SHP77 treated with DMSO at 0.1 percent for 48 hours (cell line): ENCODE measurements around the gene LRRC23.
"Not testable (repeated sequence)": the region's sequence is repeated elsewhere in the genome, so short reads cannot be mapped to it uniquely, and the experiment has no call there.

Experiments used
- DNase-seq: peaks from one replicate; lab custom pipeline; 2025; lab: John Stamatoyannopoulos, UW

LRRC23 gene

DNA sequence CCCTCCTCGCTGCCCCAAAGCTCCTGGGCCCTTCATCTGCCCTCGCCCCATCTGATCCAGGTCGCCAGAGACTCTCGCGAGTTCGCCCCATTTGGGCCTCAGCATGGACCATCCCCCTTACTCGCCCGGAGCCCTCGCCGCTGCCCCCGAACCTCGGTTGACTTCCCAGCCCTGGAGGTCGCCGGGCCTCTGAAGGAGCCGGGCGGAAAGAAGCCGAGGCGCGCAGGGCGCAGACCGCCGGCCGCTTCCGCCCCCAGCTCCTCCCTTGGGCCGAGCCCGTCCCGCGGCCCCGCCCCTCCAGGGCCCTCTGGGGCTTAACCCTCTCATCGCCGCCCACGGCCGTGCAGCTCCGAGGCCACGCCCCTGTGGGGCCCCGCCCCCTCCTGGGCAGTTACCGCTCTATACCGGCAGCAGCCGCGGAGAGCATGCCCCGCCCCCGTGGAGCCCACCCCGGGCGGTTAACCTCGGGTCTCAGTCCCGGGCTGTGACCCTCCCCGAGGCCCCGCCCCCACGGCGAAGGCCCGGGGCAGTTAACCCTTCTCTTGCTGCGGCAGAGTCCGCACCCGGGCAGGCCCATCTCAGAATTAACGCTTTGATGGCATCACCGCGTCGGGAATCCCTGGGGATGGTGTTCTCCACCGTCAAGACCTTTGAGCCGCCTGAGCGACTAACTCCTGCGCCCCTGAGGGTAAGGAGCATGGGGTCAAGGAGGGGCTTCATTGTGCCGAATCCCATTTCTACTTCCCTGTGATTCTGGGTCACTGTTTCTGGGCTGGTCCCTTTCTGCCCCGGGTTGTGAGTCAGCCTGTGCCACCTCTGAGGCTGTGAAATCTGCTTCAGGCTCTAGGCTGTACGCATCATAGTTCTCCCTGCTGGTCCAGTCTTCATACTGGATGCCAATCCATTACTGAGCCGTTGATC lies 31.3 kb upstream of the LRRC23 start, which contains the start of gene SPSB2:
TSS of gene SPSB2 (minus strand) at position 210 of the 921 bp plus-strand sequence. CDS start 402 bp downstream, outside the sequence.
- DNase-seq = peak; percentile 55

DNA sequence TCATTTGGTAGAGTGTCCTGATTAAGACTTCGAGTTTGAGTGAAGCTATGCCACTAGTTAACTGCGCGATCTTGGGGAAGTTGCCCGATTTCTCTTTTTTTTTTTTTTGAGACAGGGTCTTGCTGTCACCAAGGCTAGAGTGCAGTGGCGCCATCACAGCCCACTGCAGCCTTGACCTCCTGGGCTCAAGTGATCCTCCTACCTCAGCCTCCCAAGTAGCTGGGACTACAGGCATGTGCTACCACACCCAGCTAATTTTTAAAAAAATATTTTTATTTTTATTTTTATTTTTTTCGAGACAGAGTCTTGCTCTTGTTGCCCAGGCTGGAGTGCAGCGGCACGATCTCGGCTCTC lies 30.6 kb upstream of the LRRC23 start:
- not testable (repeated sequence) for DNase-seq

DNA sequence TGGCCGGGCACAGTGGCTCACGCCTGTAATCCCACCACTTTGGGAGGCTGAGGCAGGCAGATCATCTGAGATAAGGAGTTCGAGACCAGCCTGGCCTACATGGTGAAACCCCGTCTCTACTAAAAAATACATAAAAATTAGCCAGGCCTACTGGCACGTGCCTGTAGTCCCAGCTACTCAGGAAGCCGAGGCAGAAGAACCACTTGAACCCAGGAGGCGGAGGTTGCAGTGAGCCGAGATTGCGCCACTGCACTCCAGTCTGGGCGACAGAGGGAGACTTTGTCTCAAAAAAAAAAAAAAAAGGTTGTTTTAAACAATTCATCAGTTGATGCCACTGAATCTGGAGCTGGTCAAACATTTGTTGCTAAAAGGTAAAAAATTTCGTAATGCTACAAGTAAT lies 24.8 kb upstream of the LRRC23 start:
- DNase-seq = not testable (repeated sequence)

DNA sequence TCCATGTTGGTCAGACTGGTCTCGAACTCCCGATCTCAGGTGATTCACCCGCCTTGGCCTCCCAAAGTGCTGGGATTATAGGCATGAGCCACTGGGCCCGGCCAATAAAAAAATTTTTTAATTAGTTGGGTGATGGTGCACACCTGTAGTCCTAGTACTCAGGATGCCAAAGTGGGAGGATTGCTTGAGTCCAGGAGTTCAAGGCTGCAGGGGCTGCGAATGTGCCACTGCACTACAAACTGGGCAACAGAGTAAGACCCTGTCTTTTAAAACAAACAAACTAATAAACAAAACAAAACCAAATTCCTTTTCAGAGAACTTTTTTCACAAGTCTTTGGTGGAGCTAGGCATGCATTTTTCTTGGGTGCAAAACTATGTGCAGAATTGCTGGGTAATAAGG lies 21.4 kb upstream of the LRRC23 start:
- no peak for DNase-seq

DNA sequence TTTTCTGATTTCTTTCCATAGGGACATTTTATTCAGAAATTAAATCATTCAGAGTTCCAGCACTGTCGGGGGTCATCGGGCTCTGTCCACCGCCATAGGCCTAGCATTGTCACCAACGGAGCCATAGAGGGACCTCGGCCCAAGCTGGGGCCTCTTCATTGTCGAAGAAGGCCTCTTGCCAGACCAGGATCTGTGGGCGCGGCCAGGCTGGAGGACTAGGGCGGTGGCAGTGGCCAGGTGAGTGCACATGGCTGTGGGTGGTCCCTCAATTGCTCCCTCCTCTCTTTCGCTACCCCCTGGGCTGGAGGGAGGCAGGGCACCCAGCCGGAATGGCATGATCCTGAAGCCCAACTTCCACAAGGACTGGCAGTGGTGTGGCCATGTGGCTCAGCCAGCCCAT lies 20.9 kb upstream of the LRRC23 start:
- DNase-seq = no peak

DNA sequence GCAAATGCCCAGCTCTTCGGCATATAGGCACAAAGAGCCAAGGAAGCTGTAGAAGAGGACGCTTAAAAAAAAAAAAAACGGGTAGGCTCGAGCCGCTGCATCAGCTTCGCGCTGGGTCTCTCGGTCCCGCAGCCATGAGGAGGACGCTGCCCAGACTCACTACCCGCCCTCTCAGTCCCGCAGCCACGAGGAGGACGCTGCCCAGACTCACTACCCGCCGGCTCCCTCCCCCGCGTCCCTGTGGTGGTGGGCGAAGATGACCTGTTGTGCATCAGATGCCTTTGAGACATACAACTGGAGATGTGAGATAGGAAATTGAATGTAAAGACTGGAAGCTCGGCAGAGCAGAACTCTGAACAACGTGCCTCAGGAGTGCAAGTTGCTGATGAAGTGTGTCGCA lies 20.1 kb upstream of the LRRC23 start:
- no peak for DNase-seq

DNA sequence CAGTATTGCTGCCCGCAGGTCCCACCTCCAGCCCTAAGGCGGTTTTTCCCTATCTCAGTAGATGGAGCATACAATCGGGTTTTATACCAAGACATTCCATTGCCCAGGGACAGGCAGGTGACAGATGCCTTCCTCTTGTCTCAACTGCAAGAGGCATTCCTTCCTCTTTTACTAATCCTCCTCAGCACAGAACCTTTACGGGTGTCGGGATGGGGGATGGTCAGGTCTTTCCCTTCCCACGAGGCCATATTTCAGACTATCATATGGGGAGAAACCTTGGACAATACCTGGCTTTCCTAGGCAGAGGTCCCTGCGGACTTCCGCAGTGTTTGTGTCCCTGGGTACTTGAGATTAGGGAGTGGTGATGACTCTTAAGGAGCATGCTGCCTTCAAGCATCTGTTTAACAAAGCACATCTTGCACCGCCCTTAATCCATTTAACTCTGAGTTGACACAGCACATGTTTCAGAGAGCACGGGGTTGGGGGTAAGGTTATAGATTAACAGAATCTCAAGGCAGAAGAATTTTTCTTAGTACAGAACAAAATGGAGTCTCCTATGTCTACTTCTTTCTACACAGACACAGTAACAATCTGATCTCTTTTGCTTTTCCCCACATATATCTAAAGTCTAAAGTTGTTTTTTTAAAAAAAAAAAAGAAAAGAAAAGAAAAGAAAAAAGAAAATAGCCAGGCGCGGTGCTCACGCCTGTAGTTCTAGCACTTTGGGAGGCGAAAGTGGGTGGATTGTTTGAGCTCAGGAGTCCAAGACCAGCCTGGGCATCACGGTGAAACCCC lies 18.2 kb upstream of the LRRC23 start:
- DNase-seq = not testable (repeated sequence)

DNA sequence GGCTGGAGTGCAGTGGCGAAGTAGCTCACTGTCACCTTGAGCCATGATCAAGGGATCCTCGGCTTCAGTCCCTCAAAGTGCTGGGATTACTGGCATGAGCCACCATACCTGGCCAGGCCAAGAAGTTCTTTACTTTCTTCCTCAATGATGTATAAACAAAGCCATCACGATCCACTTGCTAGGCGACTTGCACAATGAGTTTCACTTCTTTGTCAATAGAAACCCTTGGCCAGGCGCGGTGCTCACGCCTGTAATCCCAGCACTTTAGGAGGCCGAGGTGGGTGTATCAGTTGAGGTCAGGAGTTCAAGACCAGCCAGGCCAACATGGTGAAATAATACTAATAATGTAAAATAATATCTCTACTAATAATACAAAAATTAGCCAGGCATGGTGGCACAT lies 17.2 kb upstream of the LRRC23 start:
- DNase-seq = no peak

DNA sequence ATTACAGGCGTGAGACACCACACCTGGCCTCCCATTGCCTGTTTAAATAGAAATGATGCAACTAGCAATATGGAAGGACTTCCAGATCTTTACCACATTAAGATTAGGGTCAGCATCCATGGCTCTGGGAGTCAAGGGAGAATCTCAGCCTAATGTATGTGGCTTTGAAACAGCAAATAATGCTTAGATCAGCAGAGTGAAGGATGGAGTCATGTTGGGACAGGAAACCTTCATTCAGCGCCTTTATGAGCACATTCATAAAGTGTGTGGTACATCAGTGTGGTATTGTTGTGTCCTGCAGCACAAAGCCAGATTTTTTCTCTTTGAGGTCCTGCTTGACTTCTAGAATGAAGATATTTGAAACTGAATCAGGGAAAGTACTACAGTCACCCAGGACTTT lies 16.3 kb upstream of the LRRC23 start:
- DNase-seq = no peak

DNA sequence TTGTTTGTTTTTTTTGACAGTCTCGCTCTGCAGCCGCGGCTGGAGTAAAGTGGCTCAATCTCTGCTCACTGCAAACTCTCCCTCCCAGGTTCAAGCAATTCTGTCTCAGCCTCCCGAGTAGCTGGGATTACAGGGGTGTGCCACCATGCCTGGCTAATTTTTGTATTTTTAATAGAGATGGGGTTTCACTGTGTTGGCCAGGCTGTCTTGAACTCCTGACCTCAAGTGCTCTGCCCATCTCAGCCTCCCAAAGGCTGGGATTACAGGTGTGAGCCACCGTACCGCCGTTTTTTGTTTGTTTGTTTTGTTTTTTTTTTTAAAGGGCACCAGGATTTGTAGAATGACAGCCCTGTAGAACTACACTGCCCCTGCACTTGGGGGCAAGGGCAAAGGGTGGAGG lies 15.8 kb upstream of the LRRC23 start:
- not testable (repeated sequence) for DNase-seq

DNA sequence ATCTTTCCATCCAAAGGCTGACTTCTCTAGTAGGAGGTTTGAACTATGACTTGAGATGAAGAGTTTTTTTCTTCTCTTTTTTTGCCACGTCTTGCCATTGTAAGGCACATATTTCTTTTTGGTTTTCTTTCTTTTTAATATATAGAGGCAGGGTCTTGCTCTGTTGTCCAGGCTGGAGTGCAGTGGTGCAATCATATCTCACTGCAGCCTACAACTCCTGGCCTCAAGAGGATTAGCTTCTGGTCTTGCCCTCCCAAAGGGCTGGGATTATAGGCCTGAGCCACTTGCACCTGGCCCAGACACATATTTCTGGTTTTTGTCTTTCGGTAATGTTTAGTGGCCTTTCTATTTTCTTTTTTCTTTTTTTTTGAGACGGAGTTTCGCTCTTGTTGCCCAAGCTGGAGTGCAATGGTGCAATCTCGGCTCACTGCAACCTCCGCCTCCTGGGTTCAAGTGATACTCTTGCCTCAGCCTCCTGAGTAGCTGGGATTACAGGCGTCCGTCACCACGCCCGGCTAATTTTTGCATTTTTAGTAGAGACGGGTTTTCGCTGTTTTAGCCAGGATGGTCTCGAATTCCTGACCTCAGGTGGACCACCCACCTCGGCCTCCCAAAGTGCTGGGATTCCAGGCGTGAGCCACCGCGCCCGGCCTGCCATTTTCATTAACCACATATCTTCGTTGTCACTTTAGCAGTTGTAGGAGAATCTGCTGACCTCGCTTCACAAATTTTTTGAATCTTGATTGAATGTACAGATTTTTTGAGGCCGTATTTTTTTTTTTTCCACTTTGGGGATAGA lies 14.6 kb upstream of the LRRC23 start:
- not testable (repeated sequence) for DNase-seq

DNA sequence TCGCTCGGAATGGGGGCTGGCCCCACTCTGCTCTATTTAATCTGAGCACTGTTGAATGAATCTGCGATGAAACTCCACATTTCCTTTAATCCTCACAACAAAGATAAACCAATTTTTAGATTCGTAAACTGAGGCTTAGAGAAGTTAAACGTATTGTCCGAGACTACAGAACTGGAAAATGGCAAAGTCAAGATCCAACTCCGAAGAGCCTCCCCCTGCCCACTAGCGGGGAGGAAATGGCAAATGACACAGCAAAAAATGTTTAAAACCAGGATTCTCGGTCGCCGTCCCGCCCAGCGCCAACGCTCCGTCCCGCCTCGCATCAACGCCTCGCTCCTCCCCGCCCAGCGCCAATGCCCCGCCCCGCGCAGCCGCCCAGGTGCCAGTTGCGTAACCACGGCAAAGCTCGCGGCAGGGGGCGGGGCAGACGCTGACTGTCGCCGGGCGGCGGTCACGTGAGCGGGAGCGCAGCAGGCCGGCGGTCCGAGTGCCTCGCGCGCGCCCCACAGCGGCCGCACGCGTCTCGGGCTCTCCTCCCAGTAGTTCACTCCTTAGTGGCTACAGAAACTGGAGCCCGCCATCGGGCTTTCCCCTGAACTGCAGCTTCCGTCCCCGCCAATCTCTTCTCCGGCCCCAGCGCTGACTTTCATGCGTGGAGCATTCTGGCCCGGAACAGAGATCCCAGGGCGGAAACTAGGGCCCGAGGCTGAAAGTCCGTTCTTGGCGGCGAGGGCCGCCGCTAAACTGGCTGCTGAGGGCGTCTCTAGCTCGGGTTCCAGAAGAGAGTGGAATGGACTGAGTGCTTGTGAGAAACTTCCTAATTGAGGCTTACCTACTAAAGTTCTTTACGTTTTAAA lies 13.6 kb upstream of the LRRC23 start:
- DNase-seq = peak; percentile 61

DNA sequence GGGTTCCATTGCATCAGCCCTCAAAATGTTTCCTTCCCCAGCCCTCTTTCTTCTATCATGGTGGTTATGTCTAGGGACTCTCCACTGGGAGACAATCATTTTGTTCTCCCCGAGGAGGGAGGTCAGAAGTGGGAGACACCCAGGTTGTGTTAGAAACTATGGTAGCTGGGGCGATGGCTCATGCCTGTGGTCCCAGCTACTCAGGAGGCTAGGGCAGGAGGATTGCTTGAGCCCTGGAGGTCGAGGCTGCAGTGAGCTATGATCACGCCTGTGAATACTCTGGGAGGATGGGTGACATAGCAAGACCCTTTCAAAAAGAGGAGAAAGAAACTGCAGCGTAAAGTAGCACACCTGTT lies 13.0 kb upstream of the LRRC23 start:
- DNase-seq = no peak

DNA sequence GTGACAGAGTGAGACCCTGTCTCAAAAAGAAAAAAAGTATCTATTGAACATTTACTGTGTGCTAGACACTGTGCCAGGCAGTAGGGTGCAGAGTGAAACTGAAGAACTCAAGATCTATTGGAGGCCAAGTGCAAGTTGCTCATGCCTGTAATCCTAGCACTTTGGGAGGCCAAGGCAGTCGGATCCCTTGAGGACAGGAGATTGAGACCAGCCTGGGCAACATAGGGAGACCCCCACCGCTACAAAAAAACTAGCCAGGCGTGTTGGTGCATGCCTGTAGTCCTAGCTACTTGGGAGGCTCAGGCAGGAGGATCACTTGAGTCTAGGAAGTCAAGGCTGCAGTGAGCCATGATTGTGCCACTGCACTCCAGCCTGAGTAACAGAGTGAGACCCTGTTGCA lies 11.9 kb upstream of the LRRC23 start:
- not testable (repeated sequence) for DNase-seq

DNA sequence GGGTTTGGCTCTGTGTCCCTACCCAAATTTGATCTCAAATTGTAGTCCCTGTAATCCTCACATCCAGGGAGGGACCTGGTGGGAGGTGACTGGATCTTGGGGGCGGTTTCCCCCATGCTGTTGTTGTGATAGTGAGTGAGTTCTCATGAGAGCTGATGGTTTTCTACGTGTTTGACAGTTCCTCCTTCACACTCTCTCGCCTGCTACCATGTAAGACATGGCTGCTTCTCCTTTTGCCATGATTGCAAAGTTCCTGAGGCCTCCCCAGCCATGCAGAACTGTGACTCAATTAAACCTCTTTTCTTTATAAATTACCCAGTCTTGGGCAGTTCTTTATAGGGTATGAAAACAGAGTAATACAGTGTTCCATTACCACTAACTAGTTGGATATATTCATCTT lies 10.3 kb upstream of the LRRC23 start:
- DNase-seq = no peak

DNA sequence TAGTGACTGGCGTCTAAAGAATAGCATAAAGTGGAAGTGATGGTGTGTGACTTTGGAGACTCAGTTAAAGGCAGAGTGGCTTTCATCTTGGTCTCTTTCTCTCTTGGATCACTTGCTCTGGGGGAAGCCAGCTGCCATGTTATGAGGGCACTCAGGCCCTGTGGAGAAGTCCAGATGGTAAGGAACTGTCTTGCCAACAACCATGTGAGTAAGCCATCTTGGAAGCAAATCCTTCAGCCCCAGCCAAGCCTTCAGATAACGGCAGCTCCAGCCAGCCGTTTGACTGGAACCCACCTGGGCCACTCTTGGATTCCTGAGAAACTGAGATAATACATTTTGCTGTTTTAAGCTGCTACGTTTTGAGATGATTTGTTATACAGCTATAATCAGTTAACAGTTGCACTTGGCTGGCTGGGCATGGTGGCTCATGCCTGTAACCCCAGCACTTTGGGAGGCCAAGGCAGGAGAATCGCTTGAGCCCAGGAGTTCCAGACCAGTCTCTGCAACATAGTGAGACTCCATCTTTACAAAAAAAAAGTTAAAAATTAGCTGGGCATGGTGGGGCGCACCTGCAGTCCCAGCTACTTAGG lies 7.7 kb upstream of the LRRC23 start:
- no peak for DNase-seq

DNA sequence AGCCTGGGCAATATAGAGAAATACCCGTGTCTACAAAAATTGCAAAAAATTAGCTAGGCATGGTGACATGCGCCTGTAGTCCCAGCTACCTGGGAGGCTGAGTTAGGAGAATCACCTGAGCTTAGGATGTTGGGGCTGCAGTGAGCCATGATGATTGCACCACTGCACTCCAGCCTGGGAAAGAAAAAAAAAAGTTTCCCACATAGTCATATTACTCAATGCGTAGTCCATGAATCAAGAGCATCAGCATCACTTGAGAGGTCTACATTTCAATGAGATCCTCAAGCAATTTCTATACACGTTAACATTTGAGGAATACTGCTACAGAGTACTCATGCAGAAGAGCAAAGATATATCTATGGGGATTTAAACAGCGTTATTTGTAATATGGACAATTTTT lies 5.2 kb upstream of the LRRC23 start:
- no peak for DNase-seq

DNA sequence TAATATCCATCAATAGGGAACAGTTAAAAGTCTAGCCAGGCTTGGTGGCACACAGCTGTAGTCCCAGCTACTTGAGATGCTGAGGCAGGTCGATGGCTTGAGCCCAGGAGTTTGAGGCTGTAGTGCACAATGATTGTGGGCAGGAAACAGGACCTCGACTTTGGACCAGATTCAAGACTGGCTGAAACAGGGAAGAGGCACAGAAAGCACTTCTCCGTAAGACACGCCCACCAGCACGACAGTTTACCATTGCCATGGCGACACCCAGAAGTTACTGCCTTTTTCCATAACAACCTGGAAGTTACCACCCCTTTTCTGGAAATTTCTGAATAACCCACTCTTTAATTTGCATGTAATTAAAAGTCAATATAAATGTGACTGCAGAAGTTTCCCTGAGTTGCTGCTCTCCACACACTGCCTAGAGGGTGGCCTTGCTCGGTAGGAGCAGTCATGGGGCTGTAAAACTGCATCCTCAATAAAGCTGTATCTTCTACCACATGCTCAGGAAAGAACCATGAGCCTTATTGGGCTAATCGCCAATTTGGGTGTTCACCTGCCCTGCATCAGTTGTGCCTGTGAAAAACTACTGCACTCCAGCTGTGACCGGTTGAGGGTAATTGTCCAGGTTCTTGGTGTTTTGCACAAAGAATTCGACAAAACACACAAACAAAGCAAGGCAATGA lies 4.6 kb upstream of the LRRC23 start:
- DNase-seq = no peak

DNA sequence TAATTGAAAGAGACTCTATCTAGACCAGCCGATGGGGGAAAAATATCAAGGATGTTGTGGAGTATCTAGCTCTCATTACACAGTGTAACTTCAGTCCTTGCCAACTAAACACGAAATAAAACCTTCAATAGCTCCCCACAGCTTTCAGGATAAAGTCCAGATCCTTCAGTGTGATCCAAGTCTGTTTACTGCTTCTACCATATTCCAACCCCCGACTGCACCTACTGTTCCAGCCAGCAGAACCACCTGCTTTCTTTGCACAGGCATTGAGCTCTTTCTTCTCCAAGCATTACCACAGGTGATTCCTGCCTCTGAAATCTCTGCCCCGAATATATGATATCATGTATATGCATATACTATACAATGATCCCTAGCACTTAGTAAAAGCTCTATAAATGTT lies 2.2 kb upstream of the LRRC23 start:
- DNase-seq = no peak

DNA sequence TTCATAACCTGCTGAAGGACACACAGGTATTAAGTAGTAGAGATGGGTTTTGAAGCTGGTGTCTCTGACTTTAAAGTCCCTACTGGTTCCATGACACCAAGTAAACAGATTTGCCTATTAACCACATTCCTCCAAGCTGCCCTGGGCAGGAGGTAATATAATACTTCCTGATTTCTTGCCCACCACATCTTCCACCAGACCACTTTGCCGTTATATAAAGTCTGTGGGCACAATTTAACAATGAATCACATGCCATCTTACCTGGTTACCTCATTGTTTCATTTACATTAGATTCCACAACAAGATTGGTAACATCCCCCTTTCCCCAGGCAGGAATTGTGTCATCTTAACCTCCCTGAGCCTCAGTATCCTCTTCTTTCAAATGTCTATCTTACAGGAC lies 900 bp upstream of the LRRC23 start:
- DNase-seq = no peak
